ENCODE data around the gene SFT2D3.

SFT2D3 gene

DNA sequence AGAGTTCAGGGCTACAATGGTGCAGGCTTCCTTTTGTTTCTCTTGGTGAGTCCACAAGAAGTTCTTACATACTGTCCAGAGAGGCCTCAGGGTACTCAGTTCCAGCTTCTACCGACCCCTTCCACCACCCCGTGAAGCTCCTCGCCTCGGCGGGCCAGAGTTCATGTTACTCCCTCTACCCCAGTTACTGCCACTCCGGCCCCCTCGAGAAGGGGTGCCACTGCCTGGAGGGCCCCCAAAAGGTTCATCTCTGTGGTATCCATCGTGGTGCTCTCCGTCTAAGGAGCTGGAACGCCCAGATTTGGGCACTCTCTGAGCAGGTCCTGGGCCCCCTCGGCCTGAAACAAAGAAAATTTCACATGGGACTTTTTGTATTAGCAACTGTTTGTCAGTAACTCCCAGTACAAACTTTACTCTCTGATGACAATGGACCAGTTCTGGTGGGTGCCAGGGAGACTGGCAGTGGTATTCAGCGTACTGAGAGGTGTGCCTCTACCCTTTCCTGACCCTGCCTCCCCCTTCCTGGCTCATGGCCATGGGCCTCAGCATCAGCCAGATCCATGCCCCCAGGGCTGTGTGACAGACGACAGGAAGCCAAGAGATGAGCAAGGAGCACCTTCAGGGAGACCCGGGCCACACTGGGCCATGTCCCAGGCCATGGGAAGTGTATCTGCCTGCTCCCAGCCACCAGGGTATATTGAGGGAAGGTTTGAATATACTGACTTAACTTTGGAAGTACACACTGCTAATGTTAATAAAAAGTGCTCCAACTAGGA is 5.1 kb downstream of the SFT2D3 start:
- no peak for DNase-seq (ENCODE audit: low read depth in 2 of 2, low spot score in 1 of 2)

DNA sequence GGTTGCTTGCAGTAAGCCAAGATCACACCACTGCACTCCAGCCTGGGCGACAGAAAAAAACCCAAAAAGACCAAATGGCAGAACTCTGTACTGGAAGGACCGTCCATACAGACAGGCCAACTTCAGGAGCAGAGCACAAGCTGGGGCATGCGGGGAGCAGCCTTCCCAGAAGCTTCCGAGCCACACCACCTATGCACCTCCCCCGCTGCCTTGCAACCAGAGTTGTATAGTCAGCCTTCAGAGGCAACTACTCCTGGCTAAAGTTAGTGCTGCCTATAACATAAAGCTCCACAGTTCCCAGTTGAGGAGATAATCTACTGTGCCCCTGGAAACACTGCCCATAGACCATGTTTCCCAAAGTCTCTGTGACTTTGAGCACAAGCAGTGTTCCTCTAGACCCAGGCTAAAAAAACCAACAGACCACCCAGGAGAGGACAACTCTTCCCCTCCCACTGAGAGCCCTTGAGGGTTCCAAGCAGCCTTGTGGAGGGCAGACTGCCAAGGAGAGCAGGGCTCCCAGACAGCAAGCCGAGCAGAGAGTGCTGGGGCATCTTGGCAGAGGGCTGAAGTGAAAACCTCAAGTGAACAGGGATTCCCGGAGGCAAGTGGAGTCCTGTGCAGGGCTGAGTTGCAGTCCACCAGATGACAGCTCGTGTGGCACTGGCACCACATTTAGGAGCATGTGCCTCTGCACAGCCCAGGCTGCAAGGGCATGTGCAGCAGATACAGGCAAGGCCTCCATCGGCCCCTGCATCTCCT is 6.8 kb downstream of the SFT2D3 start:
- DNase-seq (ENCODE audit: low read depth in 2 of 2, low spot score in 1 of 2), result no peak

GRCh38 chr2:127709336-127709735 is 8.0 kb downstream of the SFT2D3 start:
- DNase-seq (ENCODE audit: low read depth in 2 of 2, low spot score in 1 of 2), result no peak

- DNase-seq (ENCODE audit: low read depth in 2 of 2, low spot score in 1 of 2), result no peak
Observed at GRCh38 chr2:127712999-127713398, 11.7 kb downstream of the SFT2D3 start.

- no peak for DNase-seq (ENCODE audit: low read depth in 2 of 2, low spot score in 1 of 2)
Observed at GRCh38 chr2:127713562-127713961, 12.3 kb downstream of the SFT2D3 start.

DNA sequence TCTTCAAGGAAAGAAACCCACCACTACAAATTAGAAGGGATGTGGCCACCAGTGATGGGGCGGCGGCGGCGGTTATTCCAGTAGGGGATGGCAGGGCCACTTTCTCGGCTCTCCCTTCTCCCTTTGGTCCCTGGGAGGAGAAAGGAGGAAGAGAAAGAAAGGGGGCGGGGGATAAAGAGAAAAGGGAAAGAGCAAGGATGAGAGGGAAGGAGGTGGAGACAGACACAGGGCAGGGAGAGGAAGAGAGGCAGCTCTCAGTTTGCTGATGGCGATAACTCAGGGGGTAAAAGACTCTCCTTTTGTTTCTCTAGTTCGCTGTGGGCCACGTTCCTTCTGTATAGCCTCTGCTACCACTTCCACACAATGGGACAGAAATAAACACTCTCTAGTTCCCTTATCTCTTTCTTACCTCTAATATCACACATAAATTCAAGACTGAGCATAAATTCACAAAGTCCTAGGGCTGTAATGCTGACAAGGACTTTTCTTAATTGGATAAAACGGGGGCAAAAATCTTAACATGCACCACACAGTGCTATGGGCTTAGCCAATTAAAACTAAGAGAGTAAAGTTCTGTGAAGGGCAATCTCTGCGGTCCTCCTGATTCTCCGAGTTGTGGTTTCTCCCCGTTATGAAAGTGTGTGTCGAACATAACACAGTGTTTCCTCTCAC is 14.6 kb downstream of the SFT2D3 start:
- no peak for DNase-seq (ENCODE audit: low read depth in 2 of 2, low spot score in 1 of 2)

DNA sequence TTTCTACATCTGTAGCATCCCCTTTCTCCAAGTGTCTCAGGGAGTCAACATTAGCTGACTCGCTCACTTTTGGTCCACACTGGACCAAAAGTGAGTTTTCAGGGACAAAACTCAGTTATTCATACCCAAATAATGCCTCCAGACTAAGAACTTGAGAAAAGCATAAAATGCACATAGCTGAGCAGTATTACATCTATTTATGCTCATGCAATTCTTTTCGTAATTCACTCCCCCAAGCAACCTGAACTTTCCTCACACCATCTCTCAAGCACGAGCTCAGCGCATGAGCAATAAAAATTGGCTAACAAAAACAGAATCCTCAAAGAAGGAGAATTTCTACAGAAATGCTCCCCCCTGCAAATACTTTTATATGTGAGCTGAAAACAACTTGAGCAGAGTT is 17.0 kb downstream of the SFT2D3 start:
- no peak for DNase-seq (ENCODE audit: low read depth in 2 of 2, low spot score in 1 of 2)

DNA sequence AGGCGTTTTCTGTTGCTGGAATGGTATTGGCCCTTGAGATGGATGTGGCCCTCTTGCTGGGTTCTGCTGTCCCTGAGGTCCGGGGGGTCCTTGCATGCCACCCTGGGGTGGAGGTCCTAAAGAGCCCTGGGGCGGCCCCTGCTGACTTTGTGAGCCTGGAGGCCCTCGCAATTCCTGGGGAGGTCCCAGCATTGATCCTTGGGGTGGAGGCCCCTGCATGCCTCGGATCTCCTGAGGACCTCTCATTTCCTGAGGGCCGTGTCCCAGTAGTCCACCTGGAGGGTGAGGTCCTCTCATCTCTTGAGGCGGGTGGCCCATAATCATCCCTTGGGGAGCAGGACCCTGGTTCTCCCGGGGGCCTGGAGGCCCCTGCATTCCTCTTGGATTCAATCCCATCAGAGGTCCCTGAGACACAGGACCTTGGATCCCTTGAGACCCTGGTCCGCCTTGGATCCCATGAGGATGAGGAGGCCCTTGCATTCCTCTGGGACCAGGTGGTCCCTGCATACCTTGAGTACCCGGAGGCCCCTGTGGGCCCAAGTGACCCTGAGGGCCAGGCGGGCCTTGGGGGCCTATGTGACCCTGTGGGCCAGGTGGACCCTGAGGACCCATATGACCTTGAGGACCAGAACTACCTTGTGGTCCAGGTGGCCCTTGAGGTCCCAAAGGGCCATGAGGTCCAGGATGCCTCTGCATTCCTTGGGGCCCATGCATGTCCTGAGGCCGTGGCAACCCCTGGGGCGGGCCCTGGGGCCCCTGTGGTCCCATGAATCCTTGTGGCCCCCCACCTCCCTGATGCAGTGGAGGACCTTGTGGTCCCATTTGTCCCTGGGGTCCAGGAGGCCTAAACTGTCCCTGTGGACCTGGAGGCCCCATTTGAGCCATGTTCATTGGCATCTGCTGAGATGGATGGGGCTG is 18.3 kb downstream of the SFT2D3 start:
- DNase-seq (ENCODE audit: low read depth in 2 of 2, low spot score in 1 of 2), result no peak

GRCh38 chr2:127721311-127721977 is 20.1 kb downstream of the SFT2D3 start:
- no peak for DNase-seq (ENCODE audit: low read depth in 2 of 2, low spot score in 1 of 2)

DNA sequence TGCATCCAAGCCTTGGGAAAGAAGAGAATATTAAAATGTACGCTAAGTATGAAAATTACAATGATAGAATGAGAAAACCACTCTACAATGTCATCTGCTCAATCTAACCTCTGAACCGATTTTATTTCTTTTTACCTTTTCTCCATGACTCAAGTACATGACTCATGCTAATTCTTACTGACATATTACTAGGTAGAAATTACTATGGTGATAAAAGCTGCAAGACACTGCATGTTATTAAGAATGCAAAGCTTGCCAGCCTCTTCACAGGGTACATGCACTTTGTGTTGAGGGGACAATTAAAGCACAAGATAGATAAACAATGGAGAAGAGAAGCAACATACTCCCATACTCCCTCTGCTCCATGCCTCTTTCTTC is 20.7 kb downstream of the SFT2D3 start:
- no peak for DNase-seq (ENCODE audit: low read depth in 2 of 2, low spot score in 1 of 2)

DNA sequence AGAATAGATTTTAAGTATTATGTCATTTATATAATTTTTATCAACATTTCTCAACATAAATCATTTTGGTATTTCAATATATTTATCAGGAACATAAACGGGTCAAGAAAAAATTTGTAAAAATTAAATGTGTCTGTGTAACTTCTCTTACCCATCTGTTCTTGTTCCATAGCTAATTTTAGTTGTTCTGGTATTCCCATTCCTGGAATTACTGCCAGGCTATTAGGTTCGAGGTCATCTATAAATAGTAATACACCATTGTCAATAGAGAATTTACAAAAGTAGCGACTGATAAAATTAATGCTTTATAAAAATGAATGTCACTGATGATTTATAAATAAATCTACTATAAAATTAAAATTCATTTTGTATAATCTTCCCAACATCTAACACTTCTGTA is 21.5 kb downstream of the SFT2D3 start:
- no peak for DNase-seq (ENCODE audit: low read depth in 2 of 2, low spot score in 1 of 2)

DNA sequence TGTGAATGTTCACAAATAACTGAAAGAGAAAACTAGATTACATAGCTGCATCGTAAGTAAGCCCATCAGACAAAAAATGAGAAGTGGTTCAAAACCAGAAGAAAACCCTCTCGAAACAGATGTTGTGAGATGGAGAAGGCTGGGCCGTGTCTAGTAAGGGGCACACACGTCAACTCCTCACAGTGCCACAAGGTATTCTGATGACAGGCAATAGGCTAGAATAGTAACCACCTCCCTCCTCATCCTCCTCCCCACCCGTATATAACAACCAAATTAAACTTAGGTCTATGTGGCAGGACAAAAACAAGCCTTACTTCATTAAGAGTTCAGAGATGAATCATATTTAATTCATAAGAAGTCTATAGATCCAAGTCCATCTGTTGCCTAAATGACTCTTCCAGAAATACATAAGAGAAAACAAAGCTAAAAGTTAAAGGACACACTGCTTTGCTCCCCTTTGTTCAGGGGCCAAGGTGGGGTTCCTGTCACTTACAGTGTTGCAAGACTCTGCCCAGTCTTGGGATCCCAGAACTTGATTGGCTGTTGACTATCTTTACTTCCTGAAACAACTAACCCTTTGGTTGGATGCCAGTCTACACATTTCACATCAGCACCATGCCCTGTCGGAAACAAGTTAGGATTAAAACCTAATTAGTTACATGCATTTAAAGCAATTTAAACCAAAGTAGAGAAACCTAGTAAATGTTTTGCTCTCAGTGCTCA is 25.0 kb downstream of the SFT2D3 start:
- no peak for DNase-seq (ENCODE audit: low read depth in 2 of 2, low spot score in 1 of 2)

- DNase-seq (ENCODE audit: low read depth in 2 of 2, low spot score in 1 of 2), result no peak
Observed at GRCh38 chr2:127733113-127733815, 32.0 kb downstream of the SFT2D3 start.

DNA sequence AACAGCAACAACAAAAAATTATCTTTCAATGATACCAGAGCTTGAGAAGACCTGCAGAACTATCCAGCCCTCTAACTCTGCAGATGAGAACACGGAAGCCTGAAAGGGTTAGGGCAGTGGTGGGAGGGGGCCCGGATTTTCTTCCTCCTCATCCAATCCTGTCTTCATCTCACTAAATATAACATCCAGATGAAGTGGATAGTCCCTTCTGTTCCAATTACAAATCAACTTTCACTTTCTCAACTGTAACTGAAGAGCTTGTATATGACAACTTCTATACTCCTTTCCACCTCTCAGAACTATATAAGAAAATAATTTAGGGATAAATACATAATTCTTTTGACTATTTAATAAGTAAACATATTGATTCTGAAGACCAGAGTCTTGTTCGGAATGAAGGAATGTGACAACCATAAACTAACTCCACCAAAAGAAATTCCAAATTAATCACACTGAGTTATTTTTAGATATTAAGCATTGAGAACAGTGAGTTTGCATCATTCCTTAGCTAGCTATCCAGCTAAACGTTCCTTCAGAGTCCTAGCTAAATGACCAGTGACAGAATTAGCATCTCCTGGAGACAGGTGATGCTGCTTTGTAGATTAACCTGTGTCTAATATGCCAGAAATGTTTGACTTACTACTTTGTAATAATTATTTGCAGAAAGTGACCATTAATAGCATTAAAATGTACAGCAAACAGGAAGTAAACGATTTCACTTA is 32.7 kb downstream of the SFT2D3 start:
- DNase-seq (ENCODE audit: low read depth in 2 of 2, low spot score in 1 of 2), result no peak

DNA sequence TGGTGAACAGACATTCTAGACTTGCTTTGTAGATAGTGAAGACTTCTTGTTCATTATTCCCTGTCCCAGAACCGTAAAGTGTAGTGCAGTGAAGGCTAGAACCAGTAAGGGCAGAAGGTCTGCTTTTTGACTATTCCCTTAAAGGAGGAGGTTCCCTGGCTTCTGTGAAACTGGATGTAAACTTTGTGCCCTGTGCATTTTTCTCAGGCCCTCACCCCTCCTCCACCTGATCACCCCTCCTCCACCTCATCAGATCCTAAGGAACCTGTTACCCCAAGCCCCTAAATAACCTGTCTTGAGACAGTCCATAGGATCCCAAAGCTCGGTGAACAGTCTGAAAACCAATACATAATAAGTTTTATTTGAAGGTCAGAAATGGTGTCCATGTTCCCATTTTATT is 33.7 kb downstream of the SFT2D3 start:
- no peak for DNase-seq (ENCODE audit: low read depth in 2 of 2, low spot score in 1 of 2)

DNA sequence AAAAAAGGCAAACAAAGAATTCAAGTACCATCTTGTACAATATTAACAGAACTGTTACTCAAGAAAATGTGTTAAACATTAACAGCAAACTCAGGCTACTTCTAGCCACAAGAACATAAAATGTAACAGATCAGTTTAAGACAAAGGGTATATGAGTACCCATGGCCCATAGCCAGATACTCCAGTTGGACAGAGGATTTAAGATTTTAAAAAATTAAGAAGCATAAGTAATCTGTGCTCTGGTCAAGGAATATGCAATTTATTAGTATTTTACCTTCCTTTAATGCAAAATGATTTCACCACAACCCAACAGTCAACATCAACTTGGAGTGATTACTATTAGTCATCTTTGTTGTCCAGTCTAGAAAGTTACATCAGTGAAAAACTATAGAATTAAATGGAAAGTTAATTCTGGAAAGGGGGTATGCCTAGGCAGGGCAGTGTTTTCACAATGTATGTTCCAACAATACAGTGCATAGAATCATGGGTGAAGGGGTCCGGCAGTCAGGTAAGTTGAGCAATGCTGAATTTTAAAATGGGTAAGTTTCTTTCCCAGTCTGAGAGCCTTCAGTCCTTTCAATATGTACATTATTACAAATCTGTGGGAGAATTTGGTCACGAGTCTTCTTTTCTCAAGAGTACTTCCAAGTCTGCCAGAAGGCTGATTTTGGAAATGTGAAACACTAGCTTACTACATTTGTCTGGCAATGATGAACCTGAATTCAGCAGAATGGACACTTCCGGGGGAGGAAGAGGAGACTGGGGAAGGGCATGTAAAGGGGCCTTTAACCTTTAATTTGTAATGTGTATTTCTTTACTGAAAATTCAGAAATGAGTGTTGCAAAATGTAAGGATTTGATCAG is 34.5 kb downstream of the SFT2D3 start:
- DNase-seq (ENCODE audit: low read depth in 2 of 2, low spot score in 1 of 2), result no peak

DNA sequence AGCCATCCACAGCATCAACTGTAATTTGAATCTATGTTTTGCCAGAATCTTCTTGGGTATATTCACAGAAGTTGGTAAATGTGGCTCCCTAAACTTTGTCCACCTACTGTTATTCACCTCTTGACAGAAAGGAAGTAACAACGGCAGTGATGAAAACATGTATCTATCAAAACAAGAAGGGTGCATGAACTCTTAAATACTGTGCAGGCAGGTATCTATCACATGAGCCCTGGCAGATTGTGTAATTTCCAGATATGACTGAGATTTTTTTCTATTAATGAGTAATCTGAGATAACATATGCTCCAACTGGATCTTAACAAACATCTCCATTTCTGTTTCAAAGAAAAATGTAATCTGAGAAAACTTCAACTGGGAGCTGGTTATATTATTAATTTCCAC is 36.6 kb downstream of the SFT2D3 start:
- no peak for DNase-seq (ENCODE audit: low read depth in 2 of 2, low spot score in 1 of 2)

DNA sequence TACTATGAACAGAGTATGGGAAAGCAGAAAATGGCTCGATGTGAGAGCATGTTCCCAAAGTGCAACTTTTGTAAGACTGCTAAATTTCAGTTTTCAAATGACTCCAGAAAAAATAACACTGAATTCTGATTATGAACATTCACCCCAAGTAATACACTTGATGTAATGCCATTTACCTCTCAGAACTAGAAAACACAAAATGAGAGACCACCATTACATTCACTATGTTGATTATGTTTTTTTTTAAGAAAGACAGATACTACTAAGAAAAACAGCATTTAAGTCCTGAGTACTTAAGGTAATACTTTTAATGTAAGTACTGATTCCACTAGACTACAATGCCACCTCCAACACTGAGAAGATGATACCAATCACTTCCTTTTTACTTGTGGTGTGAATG is 38.5 kb downstream of the SFT2D3 start:
- no peak for DNase-seq (ENCODE audit: low read depth in 2 of 2, low spot score in 1 of 2)
